ENCODE results near the gene IGSF23. TPM values are rescaled to one million over a fixed set of nuclear protein-coding genes. Genes with fewer than 3 reads are reported as not detected.
"Not testable (repeated sequence)": the region's sequence is repeated elsewhere in the genome, so short reads cannot be mapped to it uniquely, and the experiment has no call there.

IGSF23 gene
- total and polyA plus RNA-seq, 7 experiments from 2014 or later, result not detected

GRCh38 chr19:44684396-44684795 lies 71.0 kb downstream of the IGSF23 start:
- H3K4me1 ChIP-seq (ENCODE audit: control insufficient read depth in 2 of 2, insufficient read depth in 2 of 2, low read length in 2 of 2); intact Hi-C loops (cut with micrococcal nuclease); H3K27ac ChIP-seq (ENCODE audit: low read depth, low read length); CTCF ChIA-PET; ATAC-seq; DNase-seq; H3K27me3 ChIP-seq (ENCODE audit: control insufficient read depth in 2 of 2, insufficient read depth in 2 of 2, low read length in 2 of 2); H3K9me3 Mint-ChIP-seq; H3K9me3 ChIP-seq (ENCODE audit: control insufficient read depth in 2 of 3, low read length in 3 of 3); H3K4me3 ChIP-seq (ENCODE audit: low read length); H3K36me3 ChIP-seq (ENCODE audit: control insufficient read depth in 2 of 3, insufficient read depth in 3 of 3, low read length in 3 of 3); H3K4me3 Mint-ChIP-seq; POLR2A ChIA-PET; H3K36me3 Mint-ChIP-seq: not testable (repeated sequence)
- Mint-ChIP-seq H3K4me1 (peaks cover 5 to 19% (median 10%) of the 10 kb centered on the region in 7 donors), H3K27me3 (peaks cover 5 to 21% (median 9%) of the 10 kb centered on the region in 5 donors), H3K27ac (peak overlapping the region in 1 of 9 donors; percentile 45)

GRCh38 chr19:44684892-44685863 lies 71.8 kb downstream of the IGSF23 start:
- ATAC-seq (peak; percentile 8), DNase-seq (no peak)
- intact Hi-C loops (cut with micrococcal nuclease), result loop anchor here in 1 of 2 donors (5.0 kb wide), 1 partner anchor 267 kb away; no protein-coding TSS in a partner anchor
- H3K9me3 Mint-ChIP-seq, result no peaks in the 10 kb centered on the region
- no peaks in the 10 kb centered on the region for H3K36me3 ChIP-seq (ENCODE audit: control insufficient read depth in 2 of 3, insufficient read depth in 3 of 3, low read length in 3 of 3)
- H3K4me1 ChIP-seq (ENCODE audit: control insufficient read depth in 2 of 2, insufficient read depth in 2 of 2, low read length in 2 of 2), result peaks cover 0 to 3% of the 10 kb centered on the region in 2 donors
- H3K27me3 Mint-ChIP-seq, result peaks cover 5 to 21% (median 9%) of the 10 kb centered on the region in 5 donors
- H3K27me3 ChIP-seq (ENCODE audit: control insufficient read depth in 2 of 2, insufficient read depth in 2 of 2, low read length in 2 of 2), result no peaks in the 10 kb centered on the region
- H3K4me3 ChIP-seq (ENCODE audit: low read length), result no peak overlapping the region
- ChIA-PET CTCF (no interaction called here), POLR2A (no interaction called here)
- H3K27ac Mint-ChIP-seq, result peak overlapping the region in 1 of 9 donors; percentile 8
- peaks cover 9 to 27% (median 13%) of the 10 kb centered on the region in 7 donors for H3K4me1 Mint-ChIP-seq
- no peaks in the 10 kb centered on the region for H3K36me3 Mint-ChIP-seq
- no peak overlapping the region for H3K27ac ChIP-seq (ENCODE audit: low read depth, low read length)
- H3K9me3 ChIP-seq (ENCODE audit: control insufficient read depth in 2 of 3, low read length in 3 of 3), result no peaks in the 10 kb centered on the region
- peak overlapping the region in 1 of 10 donors; percentile 27 for H3K4me3 Mint-ChIP-seq

- H3K4me1 Mint-ChIP-seq, result peaks cover 9 to 27% (median 13%) of the 10 kb centered on the region in 7 donors
- no peaks in the 10 kb centered on the region for H3K36me3 Mint-ChIP-seq
- Histone ChIP-seq H3K27me3 (ENCODE audit: control insufficient read depth in 2 of 2, insufficient read depth in 2 of 2, low read length in 2 of 2) (no peaks in the 10 kb centered on the region), H3K36me3 (ENCODE audit: control insufficient read depth in 2 of 3, insufficient read depth in 3 of 3, low read length in 3 of 3) (no peaks in the 10 kb centered on the region), H3K4me3 (ENCODE audit: low read length) (no peak overlapping the region), H3K9me3 (ENCODE audit: control insufficient read depth in 2 of 3, low read length in 3 of 3) (no peaks in the 10 kb centered on the region), H3K4me1 (ENCODE audit: control insufficient read depth in 2 of 2, insufficient read depth in 2 of 2, low read length in 2 of 2) (peaks cover 0 to 3% of the 10 kb centered on the region in 2 donors), H3K27ac (ENCODE audit: low read depth, low read length) (no peak overlapping the region)
- CTCF ChIA-PET, result no interaction called here
- DNase-seq (no peak), ATAC-seq (peak; percentile 66)
- H3K27me3 Mint-ChIP-seq, result peaks cover 5 to 21% (median 9%) of the 10 kb centered on the region in 5 donors
- intact Hi-C loops (cut with micrococcal nuclease), result loop anchor here in 1 of 2 donors (5.0 kb wide), 1 partner anchor 266 kb away; no protein-coding TSS in a partner anchor
- H3K4me3 Mint-ChIP-seq, result no peak overlapping the region
- no peak overlapping the region for H3K27ac Mint-ChIP-seq
- no peaks in the 10 kb centered on the region for H3K9me3 Mint-ChIP-seq
- POLR2A ChIA-PET, result no interaction called here
Observed at GRCh38 chr19:44685877-44686276, 72.5 kb downstream of the IGSF23 start.

Small RNA genes lying within 50 kb of the gene (microRNA-seq; reads per million reads assigned to microRNA genes)
- not detected for gene MIR4531 (ENCODE audit: borderline microRNAs expressed)

Other genes with a start within 250 kb of the IGSF23 start
- gene ZNF285, start 212.0 kb upstream of the IGSF23 start, total RNA-seq, result 1 to 10 TPM in 2 of 5 experiments, under 1 TPM in 3; 0.10 to 4.8 (median 0.90) TPM
- gene ZNF285, start 212.0 kb upstream of the IGSF23 start, polyA plus RNA-seq, result 1 to 10 TPM; 1.8 to 5.3 TPM
- 1 to 10 TPM in 2 of 5 experiments, under 1 TPM in 3; 0.15 to 2.3 (median 0.73) TPM for gene ZNF229, start 165.1 kb upstream of the IGSF23 start, total RNA-seq
- 1 to 10 TPM; 2.4 to 2.5 TPM for gene ZNF229, start 165.1 kb upstream of the IGSF23 start, polyA plus RNA-seq
- 10 to 100 TPM in 3 of 5 experiments, 1 to 10 TPM in 2; 7.5 to 17.7 (median 10.6) TPM for gene ZNF180, start 113.0 kb upstream of the IGSF23 start, total RNA-seq
- gene ZNF180, start 113.0 kb upstream of the IGSF23 start, polyA plus RNA-seq, result 10 to 100 TPM in 1 of 2 donors, 1 to 10 TPM in 1; 6.3 to 18.6 TPM
- gene CEACAM20, start 83.9 kb upstream of the IGSF23 start, total RNA-seq, result not detected
- not detected for gene CEACAM20, start 83.9 kb upstream of the IGSF23 start, polyA plus RNA-seq
- gene PVR, start 30.3 kb downstream of the IGSF23 start, total RNA-seq, result 1 to 10 TPM; 3.3 to 8.4 (median 4.3) TPM
- gene PVR, start 30.3 kb downstream of the IGSF23 start, polyA plus RNA-seq, result 1 to 10 TPM in 1 of 2 donors, under 1 TPM in 1; 0.87 to 1.2 TPM
- gene CEACAM19, start 57.9 kb downstream of the IGSF23 start, total RNA-seq, result 1 to 10 TPM in 4 of 5 experiments, under 1 TPM in 1; 0.63 to 3.4 (median 2.1) TPM
- not detected for gene CEACAM19, start 57.9 kb downstream of the IGSF23 start, polyA plus RNA-seq
- gene CEACAM16, start 85.6 kb downstream of the IGSF23 start, total RNA-seq, result not detected
- gene CEACAM16, start 85.6 kb downstream of the IGSF23 start, polyA plus RNA-seq, result not detected
- 100 to 1,000 TPM in 1 of 5 experiments, 10 to 100 TPM in 4; 10.2 to 107 (median 94.2) TPM for gene BCL3, start 135.1 kb downstream of the IGSF23 start, total RNA-seq
- gene BCL3, start 135.1 kb downstream of the IGSF23 start, polyA plus RNA-seq, result 1 to 10 TPM; 3.3 to 8.9 TPM
- gene CBLC, start 164.3 kb downstream of the IGSF23 start, total RNA-seq, result not detected
- not detected for gene CBLC, start 164.3 kb downstream of the IGSF23 start, polyA plus RNA-seq
- under 1 TPM in 1 of 5 experiments, not detected in 4; 0.42 TPM for gene BCAM, start 195.5 kb downstream of the IGSF23 start, total RNA-seq
- gene BCAM, start 195.5 kb downstream of the IGSF23 start, polyA plus RNA-seq, result not detected
- 1 to 10 TPM in 3 of 5 experiments, under 1 TPM in 2; 0.17 to 9.2 (median 1.2) TPM for gene NECTIN2, start 232.7 kb downstream of the IGSF23 start, total RNA-seq
- under 1 TPM in 1 of 2 donors, not detected in 1; 0.16 TPM for gene NECTIN2, start 232.7 kb downstream of the IGSF23 start, polyA plus RNA-seq